Upper lobe of left lung (tissue), 4 donors: ENCODE data around the gene RPGRIP1L.

Source experiments
- CTCF ChIP-seq, 6 experiments: fragments of 450-650 bp in 4 of 6; fragments of 200-600 bp in 2 of 6; sonication (generic) in 2 of 6; IDR thresholded peaks; one replicate each; pipeline ENCODE4 v1.5.1; 2016 to 2019; ENCODE audit warnings: antibody characterized with exemption in 6 of 6
- POLR2A ChIP-seq, 4 donors: fragments of 450-650 bp; IDR thresholded peaks; one replicate each; pipeline ENCODE4 v1.5.1; 2016 to 2017; ENCODE audit warnings: antibody characterized with exemption in 4 of 4, mild to moderate bottlenecking in 2 of 4
- POLR2AphosphoS5 ChIP-seq, 2 donors: sonication (generic); formaldehyde crosslinking; IDR thresholded peaks; one replicate each; pipeline ENCODE4 v1.5.1; 2017; ENCODE audit warnings: antibody characterized with exemption in 2 of 2

GRCh38 chr16:53622315-53622714 lies 81.3 kb downstream of the RPGRIP1L start:
- TF ChIP-seq POLR2A (IDR thresholded peaks at IDR 0.05) (no peak), CTCF (IDR thresholded peaks at IDR 0.05) (no peak), POLR2AphosphoS5 (IDR thresholded peaks at IDR 0.05) (no peak)
